SK-N-SH treated with all-trans-retinoic acid at 6 μM for 48 hours (cell line): ENCODE results near the gene NKD2.

Source experiments
- ATAC-seq: fragments of 200-7000 bp; cut with Tn5 transposase; 3 replicates; pipeline ENCODE4 v1.9.1; 2020; ENCODE audit warnings: mild to moderate bottlenecking, moderate library complexity
- ARNTL ChIP-seq: fragments of 450-650 bp; formaldehyde crosslinking; IDR thresholded peaks from 2 replicates; pipeline ENCODE4 v1.5.0; 2020; ENCODE audit warnings: low read depth, mild to moderate bottlenecking, moderate library complexity, borderline replicate concordance
- BACH2 ChIP-seq: fragments of 250-450 bp; sonication (Bioruptor Pico); IDR thresholded peaks from 2 replicates; pipeline ENCODE4 v1.9.0; 2021; ENCODE audit warnings: mild to moderate bottlenecking, borderline replicate concordance
- CSDC2 ChIP-seq: fragments of 250-450 bp; sonication (Bioruptor Pico); IDR thresholded peaks from 2 replicates; pipeline ENCODE4 v1.5.0; 2020; ENCODE audit warnings: mild to moderate bottlenecking, moderate library complexity
- ESRRG ChIP-seq: fragments of 250-450 bp; sonication (Bioruptor Pico); IDR thresholded peaks from 2 replicates; pipeline ENCODE4 v1.6.1; 2021; ENCODE audit warnings: mild to moderate bottlenecking
- GLIS3 ChIP-seq: fragments of 250-450 bp; sonication (Bioruptor Pico); IDR thresholded peaks from 2 replicates; pipeline ENCODE4 v1.5.0; 2020; ENCODE audit warnings: mild to moderate bottlenecking, moderate library complexity
- ISL1 ChIP-seq: fragments of 250-450 bp; sonication (Bioruptor Pico); IDR thresholded peaks from 2 replicates; pipeline ENCODE4 v2.1.2; 2022; ENCODE audit warnings: mild to moderate bottlenecking, moderate library complexity
- OSR1 ChIP-seq: fragments of 250-450 bp; sonication (Bioruptor Pico); IDR thresholded peaks from 2 replicates; pipeline ENCODE4 v1.8.0; 2022; ENCODE audit warnings: moderate library complexity, mild to moderate bottlenecking, inconsistent platforms
- PPARA ChIP-seq: fragments of 250-450 bp; sonication (Bioruptor Pico); IDR thresholded peaks from 2 replicates; pipeline ENCODE4 v1.5.0; 2020; ENCODE audit warnings: mild to moderate bottlenecking, borderline replicate concordance
- SNAI2 ChIP-seq: fragments of 250-450 bp; sonication (Bioruptor Pico); IDR thresholded peaks from 2 replicates; pipeline ENCODE4 v1.5.0; 2020; ENCODE audit warnings: mild to moderate bottlenecking, moderate library complexity
- TCF4 ChIP-seq: fragments of 250-450 bp; sonication (Bioruptor Pico); IDR thresholded peaks from 2 replicates; pipeline ENCODE4 v1.8.0; 2021; ENCODE audit warnings: mild to moderate bottlenecking, moderate library complexity, borderline replicate concordance
- TOX ChIP-seq: fragments of 250-450 bp; sonication (Bioruptor Pico); IDR thresholded peaks from 2 replicates; pipeline ENCODE4 v1.8.0; 2021; ENCODE audit warnings: mild to moderate bottlenecking, moderate library complexity, borderline replicate concordance
- ZC3H10 ChIP-seq: fragments of 250-450 bp; sonication (Bioruptor Pico); IDR thresholded peaks from 2 replicates; pipeline ENCODE4 v1.5.1; 2021; ENCODE audit warnings: mild to moderate bottlenecking, moderate library complexity
- ZFP3 ChIP-seq: fragments of 250-450 bp; sonication (Bioruptor Pico); IDR thresholded peaks from 2 replicates; pipeline ENCODE4 v1.5.0; 2020; ENCODE audit warnings: mild to moderate bottlenecking, moderate library complexity
- ZFP30 ChIP-seq: fragments of 450-650 bp; formaldehyde crosslinking; IDR thresholded peaks from 2 replicates; pipeline ENCODE4 v1.5.0; 2022; ENCODE audit warnings: mild to moderate bottlenecking, moderate library complexity
- ZNF565 ChIP-seq: fragments of 450-650 bp; formaldehyde crosslinking; conservative IDR thresholded peaks from 2 replicates; pipeline ENCODE4 v1.5.0; 2020; ENCODE audit warnings: low read depth, mild to moderate bottlenecking, moderate library complexity
- ZNF70 ChIP-seq: fragments of 450-650 bp; formaldehyde crosslinking; IDR thresholded peaks from 2 replicates; pipeline ENCODE4 v1.5.0; 2020; ENCODE audit warnings: mild to moderate bottlenecking, moderate library complexity
- ZNF8 ChIP-seq: fragments of 450-650 bp; formaldehyde crosslinking; IDR thresholded peaks from 2 replicates; pipeline ENCODE4 v1.5.0; 2020; ENCODE audit warnings: mild to moderate bottlenecking, moderate library complexity
- TF ChIP-seq, protein P1 (sequence below): fragments of 250-450 bp; sonication (Bioruptor Pico); IDR thresholded peaks from 2 replicates; pipeline ENCODE4 v1.8.0; 2020; ENCODE audit warnings: mild to moderate bottlenecking, moderate library complexity, borderline replicate concordance
- TF ChIP-seq, protein P2 (sequence below): fragments of 250-450 bp; sonication (Bioruptor Pico); IDR thresholded peaks from 2 replicates; pipeline ENCODE4 v1.5.1; 2021; ENCODE audit warnings: mild to moderate bottlenecking, moderate library complexity
- TF ChIP-seq, protein P3 (sequence below): fragments of 250-450 bp; sonication (Bioruptor Pico); IDR thresholded peaks from 2 replicates; pipeline ENCODE4 v1.8.0; 2021; ENCODE audit warnings: low read depth, mild to moderate bottlenecking, moderate library complexity, borderline replicate concordance
- TF ChIP-seq, protein P4 (sequence below): fragments of 250-450 bp; sonication (Bioruptor Pico); IDR thresholded peaks from 2 replicates; pipeline ENCODE4 v1.5.0; 2020; ENCODE audit warnings: mild to moderate bottlenecking, moderate library complexity
- TF ChIP-seq, protein P5 (sequence below): fragments of 250-450 bp; sonication (Bioruptor Pico); IDR thresholded peaks from 2 replicates; pipeline ENCODE4 v1.5.1; 2020; ENCODE audit warnings: low read depth, mild to moderate bottlenecking, moderate library complexity

Gene NKD2

DNA sequence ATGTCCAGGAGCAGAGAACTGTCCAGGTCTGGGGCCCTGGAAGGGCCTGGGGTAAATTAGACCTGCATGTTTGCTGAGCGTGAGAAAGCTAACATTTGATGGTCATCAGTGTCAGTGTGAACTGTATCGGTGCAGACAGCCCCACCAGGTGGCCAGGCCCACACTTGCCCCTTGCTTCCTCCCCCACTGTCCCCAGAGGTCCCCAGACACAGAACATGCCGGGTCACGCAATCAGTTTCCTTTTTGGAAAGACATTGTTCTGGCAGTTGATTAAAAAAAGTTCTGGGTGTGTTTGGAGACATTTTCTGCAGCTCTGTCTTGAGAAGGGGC lies 1.5 kb downstream of the NKD2 start:
- ATAC-seq, result no peak
- TF ChIP-seq, protein P1, sequence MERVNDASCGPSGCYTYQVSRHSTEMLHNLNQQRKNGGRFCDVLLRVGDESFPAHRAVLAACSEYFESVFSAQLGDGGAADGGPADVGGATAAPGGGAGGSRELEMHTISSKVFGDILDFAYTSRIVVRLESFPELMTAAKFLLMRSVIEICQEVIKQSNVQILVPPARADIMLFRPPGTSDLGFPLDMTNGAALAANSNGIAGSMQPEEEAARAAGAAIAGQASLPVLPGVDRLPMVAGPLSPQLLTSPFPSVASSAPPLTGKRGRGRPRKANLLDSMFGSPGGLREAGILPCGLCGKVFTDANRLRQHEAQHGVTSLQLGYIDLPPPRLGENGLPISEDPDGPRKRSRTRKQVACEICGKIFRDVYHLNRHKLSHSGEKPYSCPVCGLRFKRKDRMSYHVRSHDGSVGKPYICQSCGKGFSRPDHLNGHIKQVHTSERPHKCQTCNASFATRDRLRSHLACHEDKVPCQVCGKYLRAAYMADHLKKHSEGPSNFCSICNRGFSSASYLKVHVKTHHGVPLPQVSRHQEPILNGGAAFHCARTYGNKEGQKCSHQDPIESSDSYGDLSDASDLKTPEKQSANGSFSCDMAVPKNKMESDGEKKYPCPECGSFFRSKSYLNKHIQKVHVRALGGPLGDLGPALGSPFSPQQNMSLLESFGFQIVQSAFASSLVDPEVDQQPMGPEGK (CRISPR knock-in tag), result no peak
- TF ChIP-seq PPARA (CRISPR knock-in tag) (no peak), OSR1 (no peak), BACH2 (CRISPR knock-in tag) (no peak), ZNF565 (CRISPR knock-in tag) (no peak), ZNF8 (CRISPR knock-in tag) (no peak), ARNTL (CRISPR knock-in tag) (no peak), ISL1 (no peak), ZC3H10 (CRISPR knock-in tag) (no peak), ESRRG (no peak), GLIS3 (CRISPR knock-in tag) (no peak), ZFP30 (CRISPR knock-in tag) (no peak), CSDC2 (no peak), SNAI2 (CRISPR knock-in tag) (no peak)
- TF ChIP-seq, protein P2, sequence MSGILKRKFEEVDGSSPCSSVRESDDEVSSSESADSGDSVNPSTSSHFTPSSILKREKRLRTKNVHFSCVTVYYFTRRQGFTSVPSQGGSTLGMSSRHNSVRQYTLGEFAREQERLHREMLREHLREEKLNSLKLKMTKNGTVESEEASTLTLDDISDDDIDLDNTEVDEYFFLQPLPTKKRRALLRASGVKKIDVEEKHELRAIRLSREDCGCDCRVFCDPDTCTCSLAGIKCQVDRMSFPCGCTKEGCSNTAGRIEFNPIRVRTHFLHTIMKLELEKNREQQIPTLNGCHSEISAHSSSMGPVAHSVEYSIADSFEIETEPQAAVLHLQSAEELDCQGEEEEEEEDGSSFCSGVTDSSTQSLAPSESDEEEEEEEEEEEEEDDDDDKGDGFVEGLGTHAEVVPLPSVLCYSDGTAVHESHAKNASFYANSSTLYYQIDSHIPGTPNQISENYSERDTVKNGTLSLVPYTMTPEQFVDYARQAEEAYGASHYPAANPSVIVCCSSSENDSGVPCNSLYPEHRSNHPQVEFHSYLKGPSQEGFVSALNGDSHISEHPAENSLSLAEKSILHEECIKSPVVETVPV (CRISPR knock-in tag), result no peak
- TF ChIP-seq, protein P3, sequence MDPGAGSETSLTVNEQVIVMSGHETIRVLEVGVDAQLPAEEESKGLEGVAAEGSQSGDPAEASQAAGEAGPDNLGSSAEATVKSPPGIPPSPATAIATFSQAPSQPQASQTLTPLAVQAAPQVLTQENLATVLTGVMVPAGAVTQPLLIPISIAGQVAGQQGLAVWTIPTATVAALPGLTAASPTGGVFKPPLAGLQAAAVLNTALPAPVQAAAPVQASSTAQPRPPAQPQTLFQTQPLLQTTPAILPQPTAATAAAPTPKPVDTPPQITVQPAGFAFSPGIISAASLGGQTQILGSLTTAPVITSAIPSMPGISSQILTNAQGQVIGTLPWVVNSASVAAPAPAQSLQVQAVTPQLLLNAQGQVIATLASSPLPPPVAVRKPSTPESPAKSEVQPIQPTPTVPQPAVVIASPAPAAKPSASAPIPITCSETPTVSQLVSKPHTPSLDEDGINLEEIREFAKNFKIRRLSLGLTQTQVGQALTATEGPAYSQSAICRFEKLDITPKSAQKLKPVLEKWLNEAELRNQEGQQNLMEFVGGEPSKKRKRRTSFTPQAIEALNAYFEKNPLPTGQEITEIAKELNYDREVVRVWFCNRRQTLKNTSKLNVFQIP (CRISPR knock-in tag), result no peak
- TF ChIP-seq, protein P4, sequence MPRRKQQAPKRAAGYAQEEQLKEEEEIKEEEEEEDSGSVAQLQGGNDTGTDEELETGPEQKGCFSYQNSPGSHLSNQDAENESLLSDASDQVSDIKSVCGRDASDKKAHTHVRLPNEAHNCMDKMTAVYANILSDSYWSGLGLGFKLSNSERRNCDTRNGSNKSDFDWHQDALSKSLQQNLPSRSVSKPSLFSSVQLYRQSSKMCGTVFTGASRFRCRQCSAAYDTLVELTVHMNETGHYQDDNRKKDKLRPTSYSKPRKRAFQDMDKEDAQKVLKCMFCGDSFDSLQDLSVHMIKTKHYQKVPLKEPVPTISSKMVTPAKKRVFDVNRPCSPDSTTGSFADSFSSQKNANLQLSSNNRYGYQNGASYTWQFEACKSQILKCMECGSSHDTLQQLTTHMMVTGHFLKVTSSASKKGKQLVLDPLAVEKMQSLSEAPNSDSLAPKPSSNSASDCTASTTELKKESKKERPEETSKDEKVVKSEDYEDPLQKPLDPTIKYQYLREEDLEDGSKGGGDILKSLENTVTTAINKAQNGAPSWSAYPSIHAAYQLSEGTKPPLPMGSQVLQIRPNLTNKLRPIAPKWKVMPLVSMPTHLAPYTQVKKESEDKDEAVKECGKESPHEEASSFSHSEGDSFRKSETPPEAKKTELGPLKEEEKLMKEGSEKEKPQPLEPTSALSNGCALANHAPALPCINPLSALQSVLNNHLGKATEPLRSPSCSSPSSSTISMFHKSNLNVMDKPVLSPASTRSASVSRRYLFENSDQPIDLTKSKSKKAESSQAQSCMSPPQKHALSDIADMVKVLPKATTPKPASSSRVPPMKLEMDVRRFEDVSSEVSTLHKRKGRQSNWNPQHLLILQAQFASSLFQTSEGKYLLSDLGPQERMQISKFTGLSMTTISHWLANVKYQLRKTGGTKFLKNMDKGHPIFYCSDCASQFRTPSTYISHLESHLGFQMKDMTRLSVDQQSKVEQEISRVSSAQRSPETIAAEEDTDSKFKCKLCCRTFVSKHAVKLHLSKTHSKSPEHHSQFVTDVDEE (CRISPR knock-in tag), result no peak
- TF ChIP-seq, protein P5, sequence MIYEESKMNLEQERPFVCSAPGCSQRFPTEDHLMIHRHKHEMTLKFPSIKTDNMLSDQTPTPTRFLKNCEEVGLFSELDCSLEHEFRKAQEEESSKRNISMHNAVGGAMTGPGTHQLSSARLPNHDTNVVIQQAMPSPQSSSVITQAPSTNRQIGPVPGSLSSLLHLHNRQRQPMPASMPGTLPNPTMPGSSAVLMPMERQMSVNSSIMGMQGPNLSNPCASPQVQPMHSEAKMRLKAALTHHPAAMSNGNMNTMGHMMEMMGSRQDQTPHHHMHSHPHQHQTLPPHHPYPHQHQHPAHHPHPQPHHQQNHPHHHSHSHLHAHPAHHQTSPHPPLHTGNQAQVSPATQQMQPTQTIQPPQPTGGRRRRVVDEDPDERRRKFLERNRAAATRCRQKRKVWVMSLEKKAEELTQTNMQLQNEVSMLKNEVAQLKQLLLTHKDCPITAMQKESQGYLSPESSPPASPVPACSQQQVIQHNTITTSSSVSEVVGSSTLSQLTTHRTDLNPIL (CRISPR knock-in tag), result no peak

DNA sequence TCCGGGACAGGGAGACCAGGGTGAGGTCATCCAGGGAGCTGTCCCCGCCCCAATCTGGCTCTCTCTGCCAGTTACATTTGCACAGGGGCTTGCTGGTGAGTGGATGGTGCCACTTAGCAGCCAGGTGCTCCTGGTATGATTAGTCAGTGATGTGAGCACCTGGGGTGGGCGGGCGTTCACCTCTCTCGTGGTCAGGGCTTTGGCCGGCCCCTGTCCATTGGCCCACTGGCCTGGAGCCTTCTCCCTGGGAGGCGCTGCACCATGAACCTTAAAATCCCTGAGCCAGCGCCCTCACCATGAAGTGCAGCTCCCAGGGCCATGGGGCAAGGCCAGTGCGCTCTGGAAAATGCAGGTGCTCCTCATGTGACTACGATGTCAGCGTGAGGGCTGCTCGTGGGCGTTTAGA lies 2.0 kb downstream of the NKD2 start:
- ATAC-seq, result no peak
- TF ChIP-seq ZNF70 (CRISPR knock-in tag) (no peak), TOX (CRISPR knock-in tag) (no peak), ZC3H10 (CRISPR knock-in tag) (no peak), GLIS3 (CRISPR knock-in tag) (no peak), TCF4 (no peak), ISL1 (no peak), ZNF565 (CRISPR knock-in tag) (no peak), ZFP3 (CRISPR knock-in tag) (no peak), SNAI2 (CRISPR knock-in tag) (no peak), ESRRG (no peak), ARNTL (CRISPR knock-in tag) (no peak)
- TF ChIP-seq, protein P2 (CRISPR knock-in tag), result no peak
- TF ChIP-seq, protein P3 (CRISPR knock-in tag), result no peak
- TF ChIP-seq, all 23 proteins: peak for 0
